Measurements from ENCODE around the gene UBAC2.

DNA sequence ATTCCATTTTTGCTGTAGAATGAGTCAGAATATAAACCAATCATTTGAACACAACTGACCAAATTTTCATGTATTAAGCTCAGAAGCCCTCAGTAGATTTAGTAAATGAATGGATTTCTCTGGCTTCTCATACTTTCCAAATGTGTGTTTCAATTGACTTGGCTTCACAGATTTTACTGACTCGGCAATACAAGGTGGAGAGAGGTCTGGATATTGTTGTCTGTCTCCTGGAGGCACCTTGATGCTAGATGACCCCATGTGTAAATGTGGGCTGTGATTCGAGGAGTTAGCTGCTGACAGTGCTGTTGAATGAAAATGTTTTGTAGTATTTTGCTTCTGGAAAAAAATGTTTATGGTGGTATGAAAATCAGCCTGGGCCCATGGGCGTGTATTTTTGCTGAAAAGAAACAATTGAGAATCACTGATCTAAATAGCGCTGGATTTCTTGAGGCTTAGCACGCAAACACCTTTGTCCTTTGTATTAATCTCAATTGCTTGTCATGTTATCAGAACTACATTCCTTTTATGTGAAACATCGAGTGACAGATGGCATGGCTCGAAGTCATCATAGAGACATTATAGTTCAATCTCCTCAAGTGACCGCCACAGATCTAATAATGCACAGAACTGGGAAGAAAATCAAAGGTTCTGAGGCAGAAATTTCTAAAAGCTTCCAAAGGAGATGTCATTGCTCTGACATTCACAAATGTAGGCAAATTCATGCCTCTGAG is 41.2 kb upstream of the UBAC2 start:
- TF ChIP-seq POLR2A (IDR thresholded peaks at IDR 0.05): no peak
- TF ChIP-seq, protein P1, sequence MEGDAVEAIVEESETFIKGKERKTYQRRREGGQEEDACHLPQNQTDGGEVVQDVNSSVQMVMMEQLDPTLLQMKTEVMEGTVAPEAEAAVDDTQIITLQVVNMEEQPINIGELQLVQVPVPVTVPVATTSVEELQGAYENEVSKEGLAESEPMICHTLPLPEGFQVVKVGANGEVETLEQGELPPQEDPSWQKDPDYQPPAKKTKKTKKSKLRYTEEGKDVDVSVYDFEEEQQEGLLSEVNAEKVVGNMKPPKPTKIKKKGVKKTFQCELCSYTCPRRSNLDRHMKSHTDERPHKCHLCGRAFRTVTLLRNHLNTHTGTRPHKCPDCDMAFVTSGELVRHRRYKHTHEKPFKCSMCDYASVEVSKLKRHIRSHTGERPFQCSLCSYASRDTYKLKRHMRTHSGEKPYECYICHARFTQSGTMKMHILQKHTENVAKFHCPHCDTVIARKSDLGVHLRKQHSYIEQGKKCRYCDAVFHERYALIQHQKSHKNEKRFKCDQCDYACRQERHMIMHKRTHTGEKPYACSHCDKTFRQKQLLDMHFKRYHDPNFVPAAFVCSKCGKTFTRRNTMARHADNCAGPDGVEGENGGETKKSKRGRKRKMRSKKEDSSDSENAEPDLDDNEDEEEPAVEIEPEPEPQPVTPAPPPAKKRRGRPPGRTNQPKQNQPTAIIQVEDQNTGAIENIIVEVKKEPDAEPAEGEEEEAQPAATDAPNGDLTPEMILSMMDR (IDR thresholded peaks at IDR 0.05): no peak

Data from uterus (tissue), 2 donors.